ENCODE results near the gene MITF.

DNA sequence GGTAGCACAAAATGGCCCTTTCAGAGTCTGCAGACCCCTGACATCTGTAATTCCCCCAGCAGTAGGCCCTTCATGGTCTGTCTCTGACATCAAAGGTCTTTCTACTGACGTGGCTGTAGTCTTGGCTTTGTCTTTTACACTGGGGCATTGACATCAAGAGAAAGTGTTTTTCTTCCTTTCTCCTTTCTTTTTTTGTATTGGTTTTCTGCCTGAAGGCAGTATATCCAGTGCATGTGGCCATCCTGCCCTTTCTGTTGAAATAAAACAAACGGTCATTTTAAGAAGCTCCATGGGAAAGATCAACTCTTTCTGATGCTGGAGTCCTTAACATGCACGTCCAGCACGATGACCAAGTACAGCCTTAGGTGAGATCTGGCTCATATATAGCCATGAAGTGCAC is 153.4 kb downstream of the MITF start:
- TF ChIP-seq CTCF (IDR thresholded peaks at IDR 0.05; ENCODE audit: low read depth, low read length, missing input control) (no peak), TAF1 (conservative IDR thresholded peaks at IDR 0.05) (no peak), ZBTB33 (IDR thresholded peaks at IDR 0.05) (no peak), REST (IDR thresholded peaks at IDR 0.05) (no peak), YY1 (IDR thresholded peaks at IDR 0.05) (no peak)
- TF ChIP-seq, protein P1, sequence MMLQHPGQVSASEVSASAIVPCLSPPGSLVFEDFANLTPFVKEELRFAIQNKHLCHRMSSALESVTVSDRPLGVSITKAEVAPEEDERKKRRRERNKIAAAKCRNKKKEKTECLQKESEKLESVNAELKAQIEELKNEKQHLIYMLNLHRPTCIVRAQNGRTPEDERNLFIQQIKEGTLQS (IDR thresholded peaks at IDR 0.05), result no peak
